Measurements from ENCODE around the gene OPTN.
A peak's percentile ranks its signal among the peaks of the same experiment; 100 is the strongest.

Gene OPTN

GRCh38 chr10:13115832-13116803 is 16.2 kb downstream of the OPTN start:
- Histone ChIP-seq H3K4me3 (ENCODE audit: low read length) (no peak overlapping the region), H3K9ac (ENCODE audit: low read length) (peak overlapping the region; percentile 5)

GRCh38 chr10:13117841-13118783 is 18.1 kb downstream of the OPTN start:
- no peak overlapping the region for H3K27ac ChIP-seq (ENCODE audit: low read depth, low read length)
- H3K36me3 ChIP-seq (ENCODE audit: control insufficient read depth, insufficient read depth, low read length), result peaks cover 29% of the 10 kb centered on the region
- no peaks in the 10 kb centered on the region for H3K4me1 ChIP-seq (ENCODE audit: control insufficient read depth, insufficient read depth, low read length)
- H3K27me3 ChIP-seq (ENCODE audit: control insufficient read depth, insufficient read depth, low read length), result no peaks in the 10 kb centered on the region
- H3K4me3 ChIP-seq (ENCODE audit: low read length), result no peak overlapping the region
- no peak overlapping the region for H3K9ac ChIP-seq (ENCODE audit: low read length)

More at GRCh38 chr10:13115832-13116803, 16.2 kb downstream of the OPTN start:
- no peaks in the 10 kb centered on the region for H3K4me1 ChIP-seq (ENCODE audit: control insufficient read depth, insufficient read depth, low read length)
- peaks cover 28% of the 10 kb centered on the region for H3K36me3 ChIP-seq (ENCODE audit: control insufficient read depth, insufficient read depth, low read length)
- H3K27ac ChIP-seq (ENCODE audit: low read depth, low read length), result no peak overlapping the region
- H3K27me3 ChIP-seq (ENCODE audit: control insufficient read depth, insufficient read depth, low read length), result no peaks in the 10 kb centered on the region

GRCh38 chr10:13118784-13119410 is 18.9 kb downstream of the OPTN start:
- Histone ChIP-seq H3K4me1 (ENCODE audit: control insufficient read depth, insufficient read depth, low read length) (no peaks in the 10 kb centered on the region), H3K36me3 (ENCODE audit: control insufficient read depth, insufficient read depth, low read length) (peaks cover 33% of the 10 kb centered on the region), H3K27me3 (ENCODE audit: control insufficient read depth, insufficient read depth, low read length) (no peaks in the 10 kb centered on the region), H3K9ac (ENCODE audit: low read length) (no peak overlapping the region), H3K4me3 (ENCODE audit: low read length) (no peak overlapping the region), H3K27ac (ENCODE audit: low read depth, low read length) (no peak overlapping the region)

GRCh38 chr10:13120786-13121499 is 21.0 kb downstream of the OPTN start:
- H3K36me3 ChIP-seq (ENCODE audit: control insufficient read depth, insufficient read depth, low read length), result peaks cover 36% of the 10 kb centered on the region
- no peaks in the 10 kb centered on the region for H3K4me1 ChIP-seq (ENCODE audit: control insufficient read depth, insufficient read depth, low read length)
- no peaks in the 10 kb centered on the region for H3K27me3 ChIP-seq (ENCODE audit: control insufficient read depth, insufficient read depth, low read length)
- H3K27ac ChIP-seq (ENCODE audit: low read depth, low read length), result no peak overlapping the region
- no peak overlapping the region for H3K9ac ChIP-seq (ENCODE audit: low read length)
- H3K4me3 ChIP-seq (ENCODE audit: low read length), result no peak overlapping the region

GRCh38 chr10:13121500-13121854 is 21.5 kb downstream of the OPTN start:
- peaks cover 32% of the 10 kb centered on the region for H3K36me3 ChIP-seq (ENCODE audit: control insufficient read depth, insufficient read depth, low read length)
- H3K27me3 ChIP-seq (ENCODE audit: control insufficient read depth, insufficient read depth, low read length), result no peaks in the 10 kb centered on the region
- no peaks in the 10 kb centered on the region for H3K4me1 ChIP-seq (ENCODE audit: control insufficient read depth, insufficient read depth, low read length)
- H3K9ac ChIP-seq (ENCODE audit: low read length), result no peak overlapping the region
- no peak overlapping the region for H3K27ac ChIP-seq (ENCODE audit: low read depth, low read length)
- no peak overlapping the region for H3K4me3 ChIP-seq (ENCODE audit: low read length)

DNA sequence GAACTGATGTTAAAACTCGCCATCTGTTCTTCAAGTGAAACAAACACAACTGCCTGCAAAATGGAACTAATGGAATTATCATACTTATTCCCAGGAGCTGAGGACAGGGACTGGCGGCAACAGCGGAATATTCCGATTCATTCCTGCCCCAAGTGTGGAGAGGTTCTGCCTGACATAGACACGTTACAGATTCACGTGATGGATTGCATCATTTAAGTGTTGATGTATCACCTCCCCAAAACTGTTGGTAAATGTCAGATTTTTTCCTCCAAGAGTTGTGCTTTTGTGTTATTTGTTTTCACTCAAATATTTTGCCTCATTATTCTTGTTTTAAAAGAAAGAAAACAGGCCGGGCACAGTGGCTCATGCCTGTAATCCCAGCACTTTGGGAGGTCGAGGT is 36.7 kb downstream of the OPTN start:
- H3K36me3 ChIP-seq (ENCODE audit: control insufficient read depth, insufficient read depth, low read length), result peaks cover 33% of the 10 kb centered on the region
- no peak overlapping the region for H3K9ac ChIP-seq (ENCODE audit: low read length)
- H3K27me3 ChIP-seq (ENCODE audit: control insufficient read depth, insufficient read depth, low read length), result no peaks in the 10 kb centered on the region
- H3K4me1 ChIP-seq (ENCODE audit: control insufficient read depth, insufficient read depth, low read length), result no peaks in the 10 kb centered on the region
- H3K27ac ChIP-seq (ENCODE audit: low read depth, low read length), result no peak overlapping the region
- H3K4me3 ChIP-seq (ENCODE audit: low read length), result no peak overlapping the region

- Histone ChIP-seq H3K27me3 (ENCODE audit: control insufficient read depth, insufficient read depth, low read length) (no peaks in the 10 kb centered on the region), H3K4me3 (ENCODE audit: low read length) (no peak overlapping the region), H3K4me1 (ENCODE audit: control insufficient read depth, insufficient read depth, low read length) (no peaks in the 10 kb centered on the region), H3K9ac (ENCODE audit: low read length) (no peak overlapping the region), H3K27ac (ENCODE audit: low read depth, low read length) (no peak overlapping the region), H3K36me3 (ENCODE audit: control insufficient read depth, insufficient read depth, low read length) (peaks cover 15% of the 10 kb centered on the region)
These were observed 39.2 kb downstream of the OPTN start for GRCh38 chr10:13139150-13139549.

DNA sequence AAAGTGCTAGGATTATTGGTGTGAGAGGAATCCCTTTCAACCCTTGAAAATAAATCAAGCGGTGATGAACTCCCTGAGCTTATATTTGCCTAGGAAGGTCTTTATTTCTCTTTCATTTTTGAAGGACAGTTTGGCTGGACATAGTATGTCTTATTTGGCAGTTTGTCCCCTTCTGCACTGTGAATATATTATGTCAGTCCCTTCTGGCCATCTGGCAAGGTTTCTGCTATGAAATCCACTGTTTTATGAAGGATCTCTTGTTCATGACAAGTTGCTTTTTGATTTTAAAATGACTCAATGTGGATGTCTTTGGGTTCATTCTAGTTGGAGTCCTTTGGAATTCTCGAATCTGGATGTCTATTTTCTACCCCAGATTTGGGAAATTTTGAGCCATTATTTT is 39.7 kb downstream of the OPTN start:
- Histone ChIP-seq H3K4me3 (ENCODE audit: low read length) (no peak overlapping the region), H3K4me1 (ENCODE audit: control insufficient read depth, insufficient read depth, low read length) (no peaks in the 10 kb centered on the region), H3K27ac (ENCODE audit: low read depth, low read length) (no peak overlapping the region), H3K9ac (ENCODE audit: low read length) (no peak overlapping the region), H3K27me3 (ENCODE audit: control insufficient read depth, insufficient read depth, low read length) (no peaks in the 10 kb centered on the region), H3K36me3 (ENCODE audit: control insufficient read depth, insufficient read depth, low read length) (peaks cover 13% of the 10 kb centered on the region)

DNA sequence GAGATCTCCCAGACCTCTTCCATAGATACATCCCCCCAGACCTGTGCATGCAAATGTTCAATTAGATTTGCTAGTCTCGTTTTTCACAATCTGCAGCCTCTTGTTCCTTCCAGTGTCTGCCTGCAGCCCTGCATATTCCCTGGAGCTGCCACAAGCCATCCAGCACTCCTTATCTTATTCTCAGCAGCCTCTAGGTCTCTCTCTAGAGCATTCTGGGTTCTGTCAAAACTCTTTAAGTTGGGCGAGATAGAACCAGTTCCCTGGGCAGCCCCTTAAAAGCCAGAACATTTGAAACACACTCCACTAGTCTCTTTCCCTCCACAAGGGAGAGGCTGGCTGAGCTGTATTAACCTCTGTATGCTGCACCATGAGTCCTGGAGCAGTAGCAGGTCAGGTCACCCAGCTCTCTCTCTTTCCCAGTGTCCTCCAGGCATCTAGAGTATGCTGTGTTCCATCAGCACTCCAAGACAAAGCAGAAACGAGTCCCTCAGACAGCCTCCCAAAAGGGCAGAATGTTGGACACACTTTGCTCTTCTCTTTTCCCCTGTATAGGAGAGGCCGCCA is 40.7 kb downstream of the OPTN start:
- no peaks in the 10 kb centered on the region for H3K27me3 ChIP-seq (ENCODE audit: control insufficient read depth, insufficient read depth, low read length)
- H3K4me1 ChIP-seq (ENCODE audit: control insufficient read depth, insufficient read depth, low read length), result no peaks in the 10 kb centered on the region
- H3K4me3 ChIP-seq (ENCODE audit: low read length), result no peak overlapping the region
- peaks cover 8% of the 10 kb centered on the region for H3K36me3 ChIP-seq (ENCODE audit: control insufficient read depth, insufficient read depth, low read length)
- no peak overlapping the region for H3K27ac ChIP-seq (ENCODE audit: low read depth, low read length)
- H3K9ac ChIP-seq (ENCODE audit: low read length), result no peak overlapping the region

DNA sequence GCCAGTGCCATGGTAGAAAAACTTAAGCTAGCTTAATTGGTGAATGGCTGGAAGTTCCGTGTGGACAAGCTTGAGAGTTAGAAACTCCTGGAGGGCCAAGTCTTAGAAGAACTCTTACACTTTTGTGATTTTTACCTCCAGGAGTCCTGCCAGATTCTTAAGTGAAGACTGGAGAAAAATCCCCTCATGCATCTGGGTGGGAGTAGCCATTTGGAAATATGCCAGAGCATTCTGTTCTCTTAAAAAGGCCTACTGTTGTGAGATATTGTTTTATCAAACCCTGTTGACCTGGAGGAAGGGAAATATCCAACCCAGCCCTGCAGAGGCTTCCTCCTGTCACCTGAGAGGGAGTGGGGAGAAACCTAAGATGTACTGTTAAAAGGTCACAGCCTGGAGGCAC is 43.8 kb downstream of the OPTN start:
- no peaks in the 10 kb centered on the region for H3K4me1 ChIP-seq (ENCODE audit: control insufficient read depth, insufficient read depth, low read length)
- no peaks in the 10 kb centered on the region for H3K27me3 ChIP-seq (ENCODE audit: control insufficient read depth, insufficient read depth, low read length)
- no peaks in the 10 kb centered on the region for H3K36me3 ChIP-seq (ENCODE audit: control insufficient read depth, insufficient read depth, low read length)
- H3K4me3 ChIP-seq (ENCODE audit: low read length), result no peak overlapping the region
- H3K9ac ChIP-seq (ENCODE audit: low read length), result no peak overlapping the region
- H3K27ac ChIP-seq (ENCODE audit: low read depth, low read length), result no peak overlapping the region

- H3K9ac ChIP-seq (ENCODE audit: low read length), result no peak overlapping the region
- no peaks in the 10 kb centered on the region for H3K36me3 ChIP-seq (ENCODE audit: control insufficient read depth, insufficient read depth, low read length)
- no peak overlapping the region for H3K4me3 ChIP-seq (ENCODE audit: low read length)
- H3K4me1 ChIP-seq (ENCODE audit: control insufficient read depth, insufficient read depth, low read length), result no peaks in the 10 kb centered on the region
- no peak overlapping the region for H3K27ac ChIP-seq (ENCODE audit: low read depth, low read length)
- no peaks in the 10 kb centered on the region for H3K27me3 ChIP-seq (ENCODE audit: control insufficient read depth, insufficient read depth, low read length)
These were observed 44.9 kb downstream of the OPTN start for GRCh38 chr10:13144814-13145213.
